GM21360 (cell line): ENCODE data around the gene ATP8A1.
"Not testable (repeated sequence)": the region's sequence is repeated elsewhere in the genome, so short reads cannot be mapped to it uniquely, and the experiment has no call there.

Source experiments
- ATAC-seq: cut with Tn5 transposase; IDR thresholded peaks from one replicate; pipeline ENCODE4 v1.9.1; 2021; ENCODE audit warnings: mild to moderate bottlenecking, moderate library complexity; ENCODE audit not compliant: unreplicated experiment

The ATP8A1 gene

DNA sequence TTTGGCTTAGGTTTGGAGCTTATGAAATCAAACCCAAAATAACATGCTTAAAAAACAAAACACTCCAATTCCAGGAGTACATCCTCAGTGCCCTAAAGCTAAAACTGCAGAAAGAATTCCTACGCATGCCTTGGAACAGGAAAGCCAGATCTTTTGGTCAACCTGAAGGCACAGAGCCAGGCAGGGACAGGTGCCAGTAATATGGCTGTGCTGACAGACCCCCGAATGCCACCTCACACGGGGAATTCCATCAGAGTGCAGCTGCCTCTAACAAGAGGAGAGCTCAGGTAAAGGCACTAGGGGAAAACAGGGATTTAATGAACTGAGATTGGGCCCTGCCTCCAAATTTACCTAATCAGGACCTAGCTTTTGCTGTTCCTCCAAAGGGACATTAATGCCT is 182.5 kb downstream of the ATP8A1 start:
- no peak for ATAC-seq

DNA sequence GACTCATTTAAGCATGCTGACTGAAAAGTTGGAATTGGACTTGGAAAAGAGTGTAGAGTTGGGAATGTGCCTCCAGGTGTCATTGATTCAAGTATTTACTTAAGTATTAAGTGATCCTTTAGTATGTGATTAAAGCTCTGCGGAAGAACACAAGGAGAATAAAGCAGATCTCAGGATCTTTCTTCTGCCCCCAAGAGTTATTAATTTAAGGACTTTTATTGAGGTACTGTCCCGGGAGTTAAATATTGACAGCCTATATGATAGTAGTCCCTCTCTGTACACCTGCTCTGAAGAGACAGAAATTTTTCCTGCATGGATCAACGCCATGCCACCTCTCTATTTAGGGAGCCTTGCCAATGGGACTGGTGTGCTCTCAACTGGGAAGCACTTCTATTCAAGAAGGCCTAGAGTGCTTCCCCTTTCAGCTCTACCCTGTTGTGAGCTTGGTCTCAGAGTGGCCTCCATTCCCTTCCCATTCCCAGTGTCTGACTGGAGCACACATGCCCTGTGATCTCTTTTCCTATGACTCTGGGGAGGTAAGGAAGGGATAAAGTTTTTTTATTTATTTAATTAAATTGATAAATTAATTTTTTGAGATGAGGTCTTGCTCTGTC is 183.7 kb downstream of the ATP8A1 start:
- ATAC-seq = no peak

DNA sequence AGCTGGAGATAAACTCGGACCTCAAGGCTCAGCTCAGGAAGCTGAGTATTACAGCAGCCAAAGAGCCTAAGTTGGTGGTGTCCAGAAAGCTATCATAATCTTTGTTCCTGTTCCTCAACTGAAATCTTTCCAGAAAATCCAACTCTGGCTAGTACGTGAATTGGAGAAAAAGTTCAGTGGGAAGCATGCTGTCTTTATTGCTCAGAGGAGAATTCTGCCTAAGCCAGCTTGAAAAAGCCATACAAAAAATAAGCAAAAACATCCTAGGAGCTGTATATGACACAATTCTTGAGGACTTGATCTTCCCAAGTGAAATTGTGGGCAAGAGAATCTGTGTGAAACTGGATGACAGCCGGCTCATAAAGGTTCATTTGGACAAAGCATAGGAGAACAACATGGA is 185.0 kb downstream of the ATP8A1 start:
- no peak for ATAC-seq

DNA sequence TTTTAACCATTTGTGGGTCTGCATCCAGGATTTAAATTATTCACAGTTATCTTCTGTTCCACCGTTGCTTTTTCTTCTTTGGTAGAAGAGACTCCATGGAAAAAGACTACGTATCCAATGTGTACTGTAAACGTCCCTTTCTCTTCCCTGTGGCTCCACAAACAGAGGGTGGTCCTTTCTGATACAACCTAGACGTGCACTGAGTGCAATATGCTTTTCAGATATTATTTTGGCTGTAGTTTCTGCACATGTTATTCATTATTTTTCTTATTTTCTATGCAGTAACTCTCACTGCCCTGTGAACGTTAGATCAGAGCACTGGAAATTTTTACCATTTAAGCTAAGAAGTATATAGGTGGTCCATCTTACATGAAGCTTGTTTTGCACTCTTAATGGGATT is 186.9 kb downstream of the ATP8A1 start:
- ATAC-seq = no peak

DNA sequence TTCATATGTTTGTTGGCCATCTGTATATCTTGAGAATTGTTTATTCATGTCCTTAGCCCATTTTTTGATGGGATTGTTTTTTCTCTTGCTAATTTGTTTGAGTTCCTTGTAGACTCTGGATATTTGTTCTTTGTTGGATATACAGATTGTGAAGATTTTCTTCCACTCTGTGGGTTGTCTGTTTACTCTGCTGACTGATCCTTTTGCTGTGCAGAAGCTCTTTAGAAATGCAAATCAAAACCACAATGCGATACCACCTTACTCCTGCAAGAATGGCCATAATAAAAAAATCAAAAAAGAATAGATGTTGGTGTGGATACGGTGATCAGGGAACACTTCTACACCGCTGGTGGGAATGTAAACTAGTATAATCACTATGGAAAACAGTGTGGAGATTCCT is 189.1 kb downstream of the ATP8A1 start:
- not testable (repeated sequence) for ATAC-seq

DNA sequence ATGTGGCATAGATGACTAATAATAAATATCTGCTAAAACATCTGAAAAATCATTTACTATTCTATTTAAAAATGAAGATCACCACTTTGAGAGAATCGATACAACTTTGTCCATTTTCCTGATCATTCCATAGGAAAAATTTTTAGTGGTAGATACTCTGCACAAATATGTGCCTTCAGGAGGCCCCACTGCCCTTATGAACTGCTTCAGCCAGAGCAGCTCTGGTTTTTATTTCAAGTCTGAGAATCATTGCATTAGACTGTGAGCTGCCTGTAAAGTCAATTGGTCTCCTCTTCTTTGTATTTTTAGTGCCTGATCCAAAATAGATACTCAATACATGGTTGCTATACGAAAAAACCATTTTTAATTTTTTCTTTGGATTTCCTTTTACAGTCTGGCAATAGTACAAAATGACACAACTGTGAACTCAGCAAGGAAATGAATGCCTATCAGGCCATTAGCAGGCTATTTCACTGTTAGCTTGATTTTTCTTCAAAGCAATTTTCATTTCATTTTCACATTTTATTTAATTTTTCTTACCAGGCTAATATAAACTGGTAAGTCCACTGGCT is 190.5 kb downstream of the ATP8A1 start:
- no peak for ATAC-seq

DNA sequence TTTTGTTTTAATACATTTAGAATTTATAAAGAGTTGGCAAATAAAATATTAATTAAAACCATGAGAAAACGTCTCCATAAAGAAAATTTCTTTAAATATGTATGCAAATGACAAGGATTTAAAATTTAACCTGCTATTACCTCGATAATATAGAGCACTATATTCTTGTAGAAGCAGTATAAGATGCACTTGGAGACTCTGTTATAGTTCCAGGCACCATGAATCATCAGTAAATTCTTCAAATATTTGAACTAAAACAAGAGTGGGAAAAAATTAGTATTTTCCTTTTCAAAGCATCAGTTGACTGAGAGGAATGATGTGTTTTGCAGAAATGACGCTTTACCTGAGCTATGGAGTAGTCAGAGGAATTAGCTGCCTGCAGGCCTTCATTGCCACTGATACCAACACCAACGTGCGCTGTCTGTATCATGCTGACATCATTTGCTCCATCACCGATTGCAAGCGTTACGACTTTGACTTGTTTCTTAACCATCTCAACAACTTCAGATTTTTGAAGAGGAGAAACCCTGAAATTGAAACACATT is 192.3 kb downstream of the ATP8A1 start:
- ATAC-seq = no peak

DNA sequence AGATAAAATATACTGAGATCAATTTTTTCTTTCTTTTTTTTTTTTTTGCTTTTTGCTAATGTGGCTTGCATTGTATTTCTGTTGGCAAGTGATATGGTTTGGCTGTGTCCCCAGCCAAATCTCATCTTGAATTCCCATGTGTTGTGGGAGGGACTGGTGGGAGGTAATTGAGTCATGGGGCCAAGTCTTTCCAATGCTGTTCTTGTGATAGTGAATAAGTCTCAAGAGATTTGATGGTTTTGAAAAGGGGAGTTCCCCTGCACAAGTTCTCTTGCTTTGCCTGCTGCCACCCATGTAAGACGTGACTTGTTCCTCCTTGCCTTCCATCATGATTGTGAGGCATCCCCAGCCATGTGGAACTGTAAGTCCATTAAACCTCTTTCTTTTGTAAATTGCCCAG is 195.7 kb downstream of the ATP8A1 start:
- not testable (repeated sequence) for ATAC-seq

DNA sequence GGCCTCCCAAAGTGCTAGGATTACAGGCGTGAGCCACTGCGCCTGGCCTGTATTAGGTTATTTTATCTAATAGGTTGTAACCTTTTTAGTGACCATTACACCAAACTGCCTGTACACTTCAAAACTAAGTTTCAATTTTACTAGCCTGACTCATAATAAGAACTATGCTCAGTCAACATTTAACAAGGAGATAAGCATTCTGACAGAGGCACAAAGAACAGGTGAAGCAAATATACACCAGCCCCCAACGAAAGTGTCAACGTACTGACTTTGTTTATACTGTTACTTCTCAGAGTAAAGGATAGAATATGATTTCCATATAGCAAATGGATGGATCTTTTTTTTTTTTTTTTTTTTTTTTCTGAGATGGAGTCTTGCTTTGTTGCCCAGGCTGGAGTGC is 196.9 kb downstream of the ATP8A1 start:
- ATAC-seq = peak; percentile 91

DNA sequence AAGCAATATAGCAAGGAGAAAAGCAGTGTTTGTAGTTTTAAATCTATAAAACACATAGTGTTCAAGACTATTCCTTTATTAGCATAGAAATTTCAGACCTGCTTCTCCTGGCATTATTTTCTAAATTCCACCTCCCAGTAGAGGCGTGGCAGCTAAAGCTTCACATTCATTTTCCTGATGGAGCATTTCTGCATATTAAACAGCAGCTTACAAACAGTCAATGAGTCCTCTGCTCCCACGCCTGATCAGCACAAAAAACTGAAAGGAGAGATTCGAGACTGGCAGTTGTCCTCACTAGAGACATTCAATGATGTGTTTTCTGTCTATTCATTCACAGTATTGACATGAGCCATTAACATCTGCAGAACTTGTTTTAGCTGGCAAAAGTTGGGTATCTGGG is 198.2 kb downstream of the ATP8A1 start:
- no peak for ATAC-seq

DNA sequence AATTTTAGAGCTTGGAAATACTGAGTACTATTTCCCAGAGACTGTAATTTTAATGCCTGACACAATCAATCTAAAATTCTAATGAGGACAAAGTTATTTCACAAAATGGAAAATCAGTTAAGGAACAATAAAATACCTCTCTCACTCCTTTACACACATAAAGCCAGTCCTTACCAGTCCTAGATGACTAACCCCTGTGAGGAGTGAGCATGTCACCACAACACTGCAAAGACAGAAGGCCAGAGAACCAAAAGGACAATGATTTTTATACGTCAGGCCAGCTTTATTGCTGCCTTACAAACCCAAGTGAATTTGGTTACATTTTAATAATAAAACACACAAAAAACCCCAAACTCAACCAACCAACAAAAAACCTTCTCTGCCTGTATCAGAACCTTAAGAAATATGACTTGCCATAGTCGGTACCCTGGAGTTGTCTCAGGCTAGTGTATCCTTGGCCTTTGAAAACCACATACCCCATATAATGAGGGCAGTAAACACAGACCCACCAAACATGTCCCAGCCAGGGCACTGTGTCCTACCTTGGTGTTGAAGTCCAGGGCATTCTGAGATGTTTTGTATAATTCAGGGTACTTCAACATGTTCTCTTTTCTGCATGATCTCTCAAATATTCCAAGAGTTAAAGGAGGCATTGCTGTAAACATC is 202.0 kb downstream of the ATP8A1 start:
- no peak for ATAC-seq

DNA sequence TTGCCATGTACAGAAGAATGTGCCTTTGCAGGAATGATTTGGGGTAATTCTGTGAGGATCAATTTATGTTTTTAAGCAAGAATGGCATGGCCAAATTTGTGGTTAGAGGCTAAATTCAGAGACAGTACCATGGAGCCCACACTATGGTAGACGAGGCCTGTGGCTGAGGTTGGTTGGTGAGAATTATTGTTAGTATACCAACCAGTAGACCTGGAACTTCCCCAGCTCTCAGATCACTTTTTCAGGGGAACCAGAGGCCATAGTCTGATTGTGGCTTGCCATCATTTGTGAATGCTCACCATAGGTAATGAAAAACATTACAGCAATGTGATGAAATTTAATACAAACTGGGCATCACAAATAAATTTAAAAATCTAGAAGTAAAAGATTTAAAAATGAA is 203.3 kb downstream of the ATP8A1 start:
- no peak for ATAC-seq

DNA sequence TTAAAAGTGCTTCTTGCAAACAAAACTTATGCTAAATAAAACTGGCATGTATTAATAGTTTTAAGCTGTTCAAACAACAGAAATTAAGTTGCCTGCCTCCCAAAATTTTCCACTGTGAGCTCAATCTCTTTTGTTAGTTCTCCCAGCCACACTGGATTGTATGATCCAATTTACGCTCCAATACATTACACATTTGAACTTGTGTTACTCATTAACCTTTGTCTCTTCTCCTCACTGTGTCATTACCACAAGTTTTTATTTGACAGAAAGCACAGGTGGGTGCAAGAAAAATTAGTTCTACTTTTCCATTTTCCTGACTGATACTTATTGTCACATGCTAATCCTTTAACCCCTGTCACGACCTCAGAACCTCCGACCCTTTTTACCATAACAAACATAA is 204.1 kb downstream of the ATP8A1 start:
- ATAC-seq = no peak

DNA sequence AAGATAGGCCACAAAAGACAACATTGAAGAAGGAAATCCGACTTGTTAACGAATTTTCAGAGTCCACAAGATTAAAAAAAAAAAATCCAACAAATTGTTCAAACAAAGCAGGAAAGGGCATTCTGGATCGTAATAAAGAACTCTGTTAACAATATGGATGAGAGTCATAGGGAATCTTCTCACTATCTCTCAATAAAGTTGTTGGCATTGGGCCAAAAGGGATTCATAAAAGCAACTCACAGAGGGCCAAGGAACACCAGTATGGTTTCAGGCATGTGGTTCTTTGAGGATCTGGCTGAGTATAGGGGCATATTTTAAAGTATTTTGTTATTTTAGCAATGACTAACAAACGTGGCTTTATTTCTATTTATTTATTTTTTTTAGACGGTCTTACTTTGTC is 210.1 kb downstream of the ATP8A1 start:
- ATAC-seq = no peak

DNA sequence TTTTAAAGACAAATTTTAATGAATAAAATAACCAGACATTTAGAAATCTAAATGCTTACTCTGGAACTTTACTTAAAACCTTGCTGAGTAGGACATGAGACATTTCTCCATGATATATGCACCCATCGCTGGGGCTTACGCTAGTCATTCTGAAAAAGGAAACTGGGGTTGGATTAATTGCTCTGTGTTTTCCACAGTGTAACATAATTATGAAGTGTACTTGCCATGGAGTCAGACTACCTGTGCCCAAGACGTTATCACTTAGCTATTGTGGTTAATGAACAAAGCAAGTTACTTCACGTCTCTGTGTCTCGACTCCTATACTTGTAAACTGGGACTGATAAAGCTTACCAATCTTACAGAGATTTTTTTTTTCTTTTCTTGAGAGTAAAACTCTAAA is 211.9 kb downstream of the ATP8A1 start:
- ATAC-seq = no peak

DNA sequence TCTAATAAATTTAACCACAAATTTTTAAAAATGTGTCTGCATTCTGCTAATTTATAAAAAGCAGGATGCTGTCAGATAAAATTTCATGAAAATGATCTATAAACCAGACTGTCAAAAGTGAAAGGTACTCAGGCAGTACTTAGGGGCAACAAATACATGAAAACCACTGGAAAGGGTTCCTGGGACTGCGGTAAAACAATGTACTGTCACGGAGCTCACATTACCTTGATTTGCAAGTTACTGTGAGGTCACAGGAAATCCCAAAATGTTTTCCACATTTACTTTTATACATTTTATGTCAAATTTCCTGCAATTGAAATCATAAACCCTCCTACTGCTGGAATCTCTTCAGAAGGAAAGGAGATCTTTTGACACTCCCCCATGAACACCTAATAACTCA is 214.3 kb downstream of the ATP8A1 start:
- no peak for ATAC-seq

DNA sequence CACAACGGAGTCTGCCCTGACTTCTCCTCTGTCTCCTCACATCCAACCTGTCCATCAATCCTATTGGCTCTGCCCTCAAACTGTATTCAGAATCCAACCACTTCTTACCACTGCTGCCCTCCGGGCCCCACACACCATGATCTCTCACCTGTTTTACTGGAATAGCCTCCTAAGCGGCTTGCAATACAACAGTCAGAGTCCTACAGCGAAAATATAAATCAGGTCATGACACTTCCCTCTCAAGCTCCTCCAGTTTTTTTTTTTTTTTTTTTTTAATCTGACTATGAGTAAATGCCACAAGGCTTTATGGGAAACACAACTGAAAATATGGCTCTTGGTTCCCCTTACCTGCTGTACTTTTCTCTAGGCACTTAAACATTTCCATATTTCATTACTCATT is 216.8 kb downstream of the ATP8A1 start:
- ATAC-seq = no peak

DNA sequence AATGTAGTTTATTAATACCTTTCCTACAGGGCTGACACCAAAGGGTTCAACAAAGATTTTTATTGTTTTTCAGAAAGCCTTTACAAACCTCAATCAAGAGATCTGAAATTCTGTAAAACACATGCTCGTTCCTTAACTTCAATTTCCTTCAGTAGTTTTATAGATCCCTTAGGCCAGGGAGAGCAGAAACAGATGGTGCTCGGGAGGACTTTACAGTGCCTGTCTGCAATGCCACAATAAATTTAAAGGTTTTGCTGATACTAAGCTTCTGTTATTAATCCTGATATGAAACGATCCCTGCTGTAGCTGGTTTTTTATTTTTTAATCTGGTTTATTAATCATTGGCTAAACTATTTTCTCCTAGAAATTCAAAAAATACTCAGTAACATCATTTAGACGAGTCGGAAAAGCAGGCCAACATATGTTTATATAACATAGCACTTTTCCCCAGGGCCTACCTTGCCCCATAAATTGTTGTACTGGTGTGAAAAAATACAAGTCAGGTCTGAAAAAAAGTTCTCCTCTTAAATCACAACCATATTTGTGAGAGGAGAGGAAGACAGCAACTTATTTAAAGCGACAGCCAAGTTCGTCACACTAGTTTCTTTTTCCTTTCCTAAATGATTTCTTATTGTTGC is 219.9 kb downstream of the ATP8A1 start:
- ATAC-seq = no peak

DNA sequence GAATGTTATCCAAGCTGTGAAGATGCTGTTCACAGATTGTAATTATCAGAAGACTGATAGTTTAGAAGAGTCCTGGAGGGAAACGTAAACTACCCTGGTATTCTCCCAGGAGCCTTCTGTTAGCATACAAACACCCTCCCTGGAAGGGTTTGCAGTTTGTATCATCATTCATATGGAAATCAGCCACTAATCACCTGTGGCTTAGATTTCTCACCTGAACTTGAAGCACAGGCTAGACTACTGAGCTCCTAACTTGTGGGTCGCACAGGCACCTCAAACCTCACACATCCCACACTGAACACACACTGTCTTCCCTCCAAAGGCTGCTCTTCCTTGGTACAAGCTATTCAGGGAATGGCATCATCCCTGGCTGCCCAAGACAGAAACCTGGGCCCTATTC is 228.9 kb downstream of the ATP8A1 start:
- ATAC-seq = no peak

DNA sequence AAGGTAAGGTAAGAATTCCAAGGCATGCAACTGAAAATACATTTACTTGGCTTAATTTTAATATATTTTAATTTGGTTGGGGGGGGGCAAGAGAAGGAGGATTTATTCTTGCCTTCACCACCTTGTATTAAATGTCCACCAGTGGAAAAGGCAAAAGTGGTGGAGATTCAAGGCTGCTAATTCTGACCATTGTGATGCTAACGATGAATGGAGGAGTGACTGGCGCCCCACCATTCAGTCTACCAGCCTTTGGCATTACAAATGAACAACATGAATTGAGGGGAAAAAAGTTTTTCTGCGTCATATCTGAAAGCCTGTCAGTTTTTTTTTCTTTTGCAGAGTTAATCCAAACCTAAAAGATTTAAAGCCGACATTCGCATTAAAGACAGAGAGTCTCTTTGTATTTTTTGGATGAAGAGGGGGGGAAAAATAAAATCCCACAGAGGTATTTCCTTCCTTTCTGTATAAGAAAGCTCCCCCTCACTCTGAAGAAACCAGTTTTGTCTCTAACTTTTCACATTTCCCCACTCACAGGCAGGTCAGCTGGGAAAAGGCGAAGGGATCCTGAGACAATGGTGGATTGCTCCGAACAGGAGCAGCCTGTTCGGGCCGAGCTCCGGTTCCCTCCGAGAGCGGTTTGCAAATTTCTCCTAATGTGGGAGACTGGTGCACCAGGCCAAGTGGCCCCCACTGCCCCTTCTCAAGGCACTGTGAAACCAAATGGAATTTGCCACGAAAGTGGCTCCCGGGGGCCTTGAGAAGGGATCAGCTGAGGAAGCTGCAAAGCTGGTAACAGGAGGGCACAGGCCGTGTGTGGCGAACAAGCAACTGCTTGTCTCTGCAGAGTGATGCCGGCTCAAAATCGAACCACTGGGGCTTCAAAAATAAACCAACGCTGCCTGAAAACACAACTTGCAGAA is 231.5 kb downstream of the ATP8A1 start:
- no peak for ATAC-seq

DNA sequence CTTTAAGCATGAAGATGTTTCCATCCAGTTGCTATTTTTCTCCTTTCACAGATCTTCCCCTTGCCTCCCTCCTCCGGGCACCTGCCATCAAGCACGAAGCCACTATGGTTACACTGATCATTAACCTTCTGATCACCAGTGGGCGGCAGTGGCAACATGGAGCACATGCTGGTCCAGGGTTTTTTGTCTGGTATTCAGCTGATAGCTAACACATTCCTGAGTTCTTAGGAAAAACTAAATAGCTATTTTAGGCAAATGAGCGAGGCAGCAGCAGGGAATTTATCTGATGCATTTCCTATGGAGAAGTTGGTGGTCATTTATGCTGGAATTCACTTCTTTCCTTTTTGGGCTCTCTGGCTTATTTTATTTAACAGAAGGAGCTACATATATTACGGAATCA is 236.8 kb downstream of the ATP8A1 start:
- no peak for ATAC-seq
